Stimulated activated CD4-positive, alpha-beta T cell treated with anti-CD3 and anti-CD28 coated beads, TNF-alpha, amount 100 ng/mL, for 4 hours (primary cell): ENCODE data around the gene MBTPS1.

ENCODE experiments used
- DNase-seq, 3 experiments: peaks; one replicate each; pipeline ENCODE4 v3.0.0-alpha.2; 2020; ENCODE audit warnings: low read depth in 3 of 3

The MBTPS1 gene

GRCh38 chr16:84004442-84004841 lies 112.3 kb downstream of the MBTPS1 start:
- DNase-seq: no peak
